HCT116 (cell line): ENCODE data around the gene C19orf25. TPM values are rescaled to one million over a fixed set of nuclear protein-coding genes. Genes with fewer than 3 reads are reported as not detected.

Experiments used
- ATAC-seq: fragments of 200-7000 bp; cut with Tn5 transposase; 2 replicates; pipeline ENCODE4 v1.9.1; 2020; ENCODE audit warnings: mild to moderate bottlenecking, moderate library complexity
- BruUV-seq: library from RNA; stranded (reverse); fragments of 400-500 nt; replicated peaks from 2 replicates; lab custom pipeline; 2021; lab: Mats Ljungman, UMichigan
- CTCF ChIA-PET: fragments of 300-600 bp; sonication (Branson Sonifier 250); formaldehyde crosslinking; loops from one replicate; lab custom pipeline; 2021; ENCODE audit warnings: antibody characterized with exemption; lab: Charles Lee
- POLR2A ChIA-PET: fragments of 300-600, 350-600 bp; sonication (Branson Sonifier 250); formaldehyde crosslinking; loops from one replicate; lab custom pipeline; 2021; ENCODE audit warnings: antibody characterized with exemption; lab: Charles Lee
- RAD21 ChIA-PET, 2 experiments: fragments of 300-600 bp; sonication (Branson Sonifier 250); formaldehyde crosslinking; loops; one replicate each; lab custom pipeline; 2023; ENCODE audit warnings: low total read pairs in 2 of 2; ENCODE audit not compliant: uncharacterized antibody in 2 of 2, unreplicated experiment in 2 of 2, low non-redundant PET in 1 of 2; lab: Charles Lee
- DNase-seq: peaks from one replicate; pipeline ENCODE4 v3.0.0-alpha.2; 2010; ENCODE audit warnings: low read depth, low spot score
- H2AFZ ChIP-seq: fragments of 200-600 bp; shearing (Covaris generic), sonication (generic); 2 replicates; pipeline ENCODE4 v1.6.1; 2017; ENCODE audit warnings: low read depth, mixed run types, mixed read lengths, antibody characterized with exemption, low read length; ENCODE audit not compliant: poor library complexity, severe bottlenecking
- H3K27ac ChIP-seq: 2 replicates; pipeline ENCODE4 v1.5.1; 2012; ENCODE audit warnings: low read depth, low read length
- H3K27me3 ChIP-seq: fragments of 200-600 bp; sonication (generic); 2 replicates; pipeline ENCODE4 v1.6.1; 2016; ENCODE audit warnings: mixed run types, low read length, mixed read lengths; ENCODE audit not compliant: insufficient read depth
- H3K36me3 ChIP-seq, 2 experiments: fragments of 200-500 bp in 1 of 2; fragments of 200-600 bp in 1 of 2; sonication (Bioruptor generic) in 1 of 2; sonication (generic) in 1 of 2; 2 replicates each; pipeline versions ENCODE4 v1.5.1 to v1.6.1; 2014 to 2016; ENCODE audit warnings: low read length in 2 of 2, inconsistent platforms in 1 of 2, mixed read lengths in 1 of 2, mixed run types in 1 of 2; ENCODE audit not compliant: insufficient read depth in 2 of 2, control insufficient read depth in 1 of 2
- H3K4me1 ChIP-seq, 2 experiments: fragments of 200-600 bp in 1 of 2; sonication (generic) in 1 of 2; 2 replicates each; pipeline versions ENCODE4 v1.5.1 to v1.6.1; 2012 to 2017; ENCODE audit warnings: low read length in 2 of 2, inconsistent platforms in 1 of 2, mild to moderate bottlenecking in 1 of 2, mixed read lengths in 1 of 2, mixed run types in 1 of 2, moderate library complexity in 1 of 2; ENCODE audit not compliant: insufficient read depth in 2 of 2, control insufficient read depth in 1 of 2
- H3K4me2 ChIP-seq: fragments of 200-600 bp; sonication (generic); 2 replicates; pipeline ENCODE4 v1.6.1; 2017; ENCODE audit warnings: mixed run types, low read length, mixed read lengths
- H3K4me3 ChIP-seq, 2 experiments: fragments of 200-600 bp in 1 of 2; sonication (generic) in 1 of 2; replicated peaks in 1 of 2; 2 replicates each; pipeline ENCODE4 v1.5.1; 2011 to 2016; ENCODE audit warnings: low read length in 2 of 2, control low read depth in 1 of 2, low read depth in 1 of 2, mild to moderate bottlenecking in 1 of 2, mixed read lengths in 1 of 2, mixed run types in 1 of 2
- H3K79me2 ChIP-seq: fragments of 200-600 bp; sonication (generic); 2 replicates; pipeline ENCODE4 v1.6.1; 2017; ENCODE audit warnings: mild to moderate bottlenecking, mixed run types, low read length, moderate library complexity, mixed read lengths; ENCODE audit not compliant: insufficient read depth
- H3K9ac ChIP-seq: fragments of 200-600 bp; sonication (generic); 2 replicates; pipeline ENCODE4 v1.6.1; 2016; ENCODE audit warnings: low read length, mixed read lengths
- H3K9me2 ChIP-seq: fragments of 200-600 bp; sonication (generic), shearing (Covaris generic); 2 replicates; pipeline ENCODE4 v1.6.1; 2017; ENCODE audit warnings: mixed run types, mild to moderate bottlenecking, moderate library complexity; ENCODE audit not compliant: insufficient read depth
- H3K9me3 ChIP-seq, 2 experiments: fragments of 200-500 bp in 1 of 2; fragments of 200-600 bp in 1 of 2; sonication (Bioruptor generic) in 1 of 2; sonication (generic) in 1 of 2; 2 replicates each; pipeline ENCODE4 v1.6.1; 2014 to 2017; ENCODE audit warnings: low read length in 2 of 2, mixed read lengths in 2 of 2, inconsistent platforms in 1 of 2, low read depth in 1 of 2, mild to moderate bottlenecking in 1 of 2, mixed run types in 1 of 2, moderate library complexity in 1 of 2; ENCODE audit not compliant: control insufficient read depth in 1 of 2, insufficient read depth in 1 of 2
- H4K20me1 ChIP-seq: fragments of 200-600 bp; sonication (generic), shearing (Covaris generic); 2 replicates; pipeline ENCODE4 v1.6.1; 2017; ENCODE audit warnings: mixed run types, mild to moderate bottlenecking, moderate library complexity; ENCODE audit not compliant: insufficient read depth
- CEBPB ChIP-seq: IDR thresholded peaks from 2 replicates; pipeline ENCODE4 v1.6.1; 2012; ENCODE audit warnings: low read depth
- EGR1 ChIP-seq: IDR thresholded peaks from 2 replicates; pipeline ENCODE4 v1.6.1; 2012; ENCODE audit warnings: low read depth
- JUND ChIP-seq: IDR thresholded peaks from 2 replicates; pipeline ENCODE4 v1.6.1; 2012
- RAD21 ChIP-seq: IDR thresholded peaks from 2 replicates; pipeline ENCODE4 v1.6.1; 2012; ENCODE audit warnings: low read depth, mild to moderate bottlenecking
- intact Hi-C: fragments of 100-400 bp; cut with micrococcal nuclease; formaldehyde crosslinking; loops from 2 replicates; pipeline ENCODE4 v1.10.0; 2022
- total RNA-seq: library from RNA; stranded (reverse); gene quantifications from one replicate; pipeline ENCODE4 v1.2.1, GENCODE V29; 2021; ENCODE audit not compliant: unreplicated experiment
- TF ChIP-seq, protein P1 (sequence below), 3 experiments: fragments of 200-600 bp in 1 of 3; sonication (generic) in 1 of 3; IDR thresholded peaks in 2 of 3; conservative IDR thresholded peaks in 1 of 3; 2 replicates each; pipeline ENCODE4 v1.5.1; 2012 to 2017; ENCODE audit warnings: low read depth in 2 of 3, low read length in 2 of 3, antibody characterized with exemption in 1 of 3, borderline replicate concordance in 1 of 3, control low read depth in 1 of 3, mild to moderate bottlenecking in 1 of 3, mixed read lengths in 1 of 3, mixed run types in 1 of 3, moderate library complexity in 1 of 3; ENCODE audit not compliant: insufficient read depth in 1 of 3

Gene C19orf25
- total RNA-seq, 1 experiment from 2014 or later: 48.8 TPM

DNA sequence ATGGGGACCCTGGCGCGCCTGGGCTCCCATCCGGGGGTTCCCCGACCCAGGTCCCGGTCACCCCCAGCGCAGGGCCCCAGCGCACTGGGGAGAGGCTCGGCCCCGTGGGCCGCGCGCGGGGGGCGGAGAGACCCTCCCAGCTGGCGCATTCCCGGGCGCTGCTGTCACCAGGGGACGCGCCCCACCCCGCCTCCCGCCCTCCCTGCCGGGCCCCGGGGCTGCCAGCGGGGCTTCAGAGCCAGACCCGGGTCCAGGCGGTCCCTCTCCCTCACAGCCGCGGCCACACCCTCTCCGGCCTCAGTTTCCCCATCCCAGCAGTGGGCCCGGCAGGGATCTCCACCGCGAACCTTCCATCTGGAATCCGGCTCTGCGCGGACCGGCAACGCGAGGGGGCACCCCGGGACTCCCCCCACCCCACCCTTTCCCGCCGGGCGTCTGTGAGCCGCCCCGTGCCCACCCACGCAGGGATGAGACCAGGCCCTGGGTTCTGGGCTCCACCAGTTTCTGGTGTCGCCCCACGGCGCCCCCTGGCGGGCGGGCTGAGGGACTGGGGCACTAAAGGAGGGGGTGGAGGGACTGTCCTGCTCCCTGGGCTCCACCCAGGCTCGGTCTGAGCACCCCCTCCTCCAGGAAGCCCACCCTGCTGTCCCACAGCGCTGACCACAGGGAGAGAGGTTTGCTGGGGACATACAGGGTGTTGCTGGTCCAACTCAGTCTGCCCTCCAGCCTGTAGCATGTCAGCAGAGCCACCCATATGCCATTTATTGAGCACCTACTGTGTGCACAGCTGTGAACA is 34.7 kb upstream of the C19orf25 start:
- Histone ChIP-seq H3K9me2 (no peaks in the 10 kb centered on the region), H3K36me3 (no peaks in the 10 kb centered on the region), H3K9me3 (no peaks in the 10 kb centered on the region), H3K4me3 (peak overlapping the region; percentile 94 to 98), H3K27me3 (no peaks in the 10 kb centered on the region), H3K4me1 (peaks cover 21 to 52% of the 10 kb centered on the region in 2 experiments), H2AFZ (no peak overlapping the region), H3K9ac (peak overlapping the region; percentile 81), H3K79me2 (peaks cover 10% of the 10 kb centered on the region; the same call in 1 of the 2 replicates), H3K27ac (peak overlapping the region; percentile 80), H3K4me2 (peak overlapping the region; percentile 97), H4K20me1 (no peaks in the 10 kb centered on the region)
- ChIA-PET CTCF (no interaction called here), RAD21 (no interaction called here), POLR2A (no interaction called here)
- TF ChIP-seq JUND (no peak), EGR1 (peak; percentile 93), RAD21 (no peak; the same call in 1 of the 2 replicates), CEBPB (no peak)
- TF ChIP-seq, protein P1, sequence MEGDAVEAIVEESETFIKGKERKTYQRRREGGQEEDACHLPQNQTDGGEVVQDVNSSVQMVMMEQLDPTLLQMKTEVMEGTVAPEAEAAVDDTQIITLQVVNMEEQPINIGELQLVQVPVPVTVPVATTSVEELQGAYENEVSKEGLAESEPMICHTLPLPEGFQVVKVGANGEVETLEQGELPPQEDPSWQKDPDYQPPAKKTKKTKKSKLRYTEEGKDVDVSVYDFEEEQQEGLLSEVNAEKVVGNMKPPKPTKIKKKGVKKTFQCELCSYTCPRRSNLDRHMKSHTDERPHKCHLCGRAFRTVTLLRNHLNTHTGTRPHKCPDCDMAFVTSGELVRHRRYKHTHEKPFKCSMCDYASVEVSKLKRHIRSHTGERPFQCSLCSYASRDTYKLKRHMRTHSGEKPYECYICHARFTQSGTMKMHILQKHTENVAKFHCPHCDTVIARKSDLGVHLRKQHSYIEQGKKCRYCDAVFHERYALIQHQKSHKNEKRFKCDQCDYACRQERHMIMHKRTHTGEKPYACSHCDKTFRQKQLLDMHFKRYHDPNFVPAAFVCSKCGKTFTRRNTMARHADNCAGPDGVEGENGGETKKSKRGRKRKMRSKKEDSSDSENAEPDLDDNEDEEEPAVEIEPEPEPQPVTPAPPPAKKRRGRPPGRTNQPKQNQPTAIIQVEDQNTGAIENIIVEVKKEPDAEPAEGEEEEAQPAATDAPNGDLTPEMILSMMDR (IDR thresholded peaks at IDR 0.05 in 2 of 3, conservative IDR thresholded peaks at IDR 0.05 in 1 of 3; ENCODE audit: borderline replicate concordance in 1 of 3, insufficient read depth in 1 of 3, low read depth in 2 of 3, low read length in 2 of 3): peak; percentile 71 to 87 (median 84); a peak in 5 of 6 replicates
- intact Hi-C loops: no loop called here
- peak; percentile 53 for DNase-seq
- no TSS peak for BruUV-seq
- ATAC-seq: peak; percentile 75
